OCI-LY3 (cell line): ENCODE data around the gene ENHO.

Source experiments
- CTCF ChIP-seq: fragments of 200-600, 300-600 bp; sonication (generic); IDR thresholded peaks from 2 replicates; pipeline ENCODE4 v1.5.1; 2014; ENCODE audit warnings: antibody characterized with exemption, low read length, low read depth
- EZH2phosphoT487 ChIP-seq: fragments of 200-600 bp; shearing (Covaris generic); IDR thresholded peaks from 2 replicates; pipeline ENCODE4 v1.6.1; 2018; ENCODE audit warnings: antibody characterized with exemption, mixed run types, low read depth

- no peak for TF ChIP-seq CTCF
- no peak for TF ChIP-seq EZH2phosphoT487
Measured at GRCh38 chr9:34565856-34566255, 43.1 kb upstream of the ENHO start.
